A549 (cell line): ENCODE measurements around the gene SYNJ1.

Experiments used
- CTCF ChIP-seq: fragments of >200 bp; sonication (Bioruptor Twin); formaldehyde crosslinking; IDR thresholded peaks from 3 replicates; pipeline ENCODE4 v1.5.1; 2016
- JUN ChIP-seq, 2 experiments: fragments of >200 bp; sonication (Bioruptor Twin); formaldehyde crosslinking; IDR thresholded peaks; 2 replicates in 1 of 2; 3 replicates in 1 of 2; pipeline ENCODE4 v1.6.1; 2016 to 2017
- POLR2A ChIP-seq: IDR thresholded peaks from 2 replicates; pipeline ENCODE4 v1.6.1; 2012; ENCODE audit warnings: mild to moderate bottlenecking, low read length
- REST ChIP-seq: fragments of 200-600 bp; sonication (generic); IDR thresholded peaks from 2 replicates; pipeline ENCODE4 v1.6.1; 2016; ENCODE audit warnings: antibody characterized with exemption, mild to moderate bottlenecking, moderate library complexity
- ZC3H11A ChIP-seq: fragments of 450-650 bp; IDR thresholded peaks from 2 replicates; pipeline ENCODE4 v1.6.1; 2014; ENCODE audit warnings: antibody characterized with exemption, mild to moderate bottlenecking
- TF ChIP-seq, protein P1 (sequence below): fragments of 250-450 bp; sonication (Bioruptor Pico); IDR thresholded peaks from 2 replicates; pipeline ENCODE4 v1.5.0; 2020; ENCODE audit warnings: low read depth, mild to moderate bottlenecking, moderate library complexity

DNA sequence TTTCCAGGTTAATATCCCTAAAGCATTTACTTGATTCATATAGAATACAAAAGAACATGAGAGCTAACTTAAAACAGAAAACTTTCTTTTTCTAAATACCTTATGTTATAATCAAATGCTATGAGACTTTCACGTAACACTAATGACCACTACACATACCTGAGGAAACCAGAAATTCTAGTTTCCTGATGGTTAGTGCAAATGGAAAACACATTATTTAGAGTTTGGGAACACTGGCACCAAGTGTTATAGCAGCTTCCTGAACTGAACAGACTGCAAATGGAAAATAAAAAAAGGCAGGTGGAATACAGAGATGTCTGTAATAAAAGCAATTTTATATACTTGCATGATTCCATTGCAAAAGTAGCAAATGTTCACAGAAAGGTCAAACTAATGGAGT, 28.3 kb upstream of the SYNJ1 start:
- TF ChIP-seq, protein P1, sequence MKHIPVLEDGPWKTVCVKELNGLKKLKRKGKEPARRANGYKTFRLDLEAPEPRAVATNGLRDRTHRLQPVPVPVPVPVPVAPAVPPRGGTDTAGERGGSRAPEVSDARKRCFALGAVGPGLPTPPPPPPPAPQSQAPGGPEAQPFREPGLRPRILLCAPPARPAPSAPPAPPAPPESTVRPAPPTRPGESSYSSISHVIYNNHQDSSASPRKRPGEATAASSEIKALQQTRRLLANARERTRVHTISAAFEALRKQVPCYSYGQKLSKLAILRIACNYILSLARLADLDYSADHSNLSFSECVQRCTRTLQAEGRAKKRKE = no peak
- TF ChIP-seq JUN (IDR thresholded peaks at IDR 0.05) (no peak), CTCF (no peak), POLR2A (no peak), ZC3H11A (no peak), REST (no peak)
